GM12873 (cell line): ENCODE results near the gene RFX8.

Experiments used
- CTCF ChIP-seq: IDR thresholded peaks from 2 replicates; pipeline ENCODE4 v1.5.1; 2012; ENCODE audit warnings: low read depth, mild to moderate bottlenecking, moderate library complexity, low read length, control low read depth; ENCODE audit not compliant: insufficient read depth; ENCODE audit errors: missing control alignments

Gene RFX8

GRCh38 chr2:101416609-101417008 is 58.3 kb downstream of the RFX8 start:
- no peak for TF ChIP-seq CTCF

- TF ChIP-seq CTCF, result no peak
These were observed 59.0 kb downstream of the RFX8 start for GRCh38 chr2:101415884-101416283.

GRCh38 chr2:101415220-101415619 is 59.7 kb downstream of the RFX8 start:
- no peak for TF ChIP-seq CTCF

GRCh38 chr2:101412092-101412694 is 62.7 kb downstream of the RFX8 start:
- TF ChIP-seq CTCF, result no peak

- no peak for TF ChIP-seq CTCF
These were observed 64.2 kb downstream of the RFX8 start for GRCh38 chr2:101410746-101411145.

- no peak for TF ChIP-seq CTCF
These were observed 64.8 kb downstream of the RFX8 start for GRCh38 chr2:101410114-101410513.

GRCh38 chr2:101409699-101410098 is 65.2 kb downstream of the RFX8 start:
- TF ChIP-seq CTCF, result no peak
